ENCODE measurements around the gene RPS3. TPM values are rescaled to one million over a fixed set of nuclear protein-coding genes. Genes with fewer than 3 reads are reported as not detected.
"Not testable (repeated sequence)": the region's sequence is repeated elsewhere in the genome, so short reads cannot be mapped to it uniquely, and the experiment has no call there.

The RPS3 gene
- total RNA-seq, 4 donors from 2014 or later, result 1,039 to 1,811 (median 1,104) TPM

- Histone ChIP-seq H3K27me3 (no peaks in the 10 kb centered on the region), H3K4me1 (peaks cover 10 to 48% of the 10 kb centered on the region in 2 donors), H3K36me3 (no peaks in the 10 kb centered on the region), H3K4me3 (replicated peaks in 1 of 3) (peak within 1 kb of the TSS; percentile 24 to 63 (median 58)), H3K9me3 (no peaks in the 10 kb centered on the region), H3K27ac (peak within 1 kb of the TSS; percentile 66 to 88 (median 78))
- DNase-seq, result peak in 1 of 2 donors; percentile 42
- WGBS, 2 donors, result no CpG with 5 or more reads among the region's 38 CpGs
- TF ChIP-seq POLR2A (IDR thresholded peaks at IDR 0.05) (no peak), CTCF (IDR thresholded peaks at IDR 0.05) (peak in 1 of 6 experiments; percentile 13)
- intact Hi-C loops (cut with DNase I), result no loop called here
These were observed 47.9 kb upstream of the RPS3 start, which contains the start of gene ARRB1 for GRCh38 chr11:75351541-75351790. TSS of gene ARRB1 (minus strand) at chr11:75351661. CDS start at chr11:75351607, 54 bp downstream.

GRCh38 chr11:75351791-75352587, 47.3 kb upstream of the RPS3 start:
- Histone ChIP-seq H3K9me3 (no peaks in the 10 kb centered on the region), H3K4me1 (peaks cover 10 to 44% of the 10 kb centered on the region in 2 donors), H3K27me3 (no peaks in the 10 kb centered on the region), H3K27ac (peak overlapping the region; percentile 12 to 88 (median 40)), H3K4me3 (replicated peaks in 1 of 3) (peak overlapping the region in 2 of 3 donors; percentile 32 to 63), H3K36me3 (no peaks in the 10 kb centered on the region)
- no peak for TF ChIP-seq CTCF (IDR thresholded peaks at IDR 0.05)
- no peak for TF ChIP-seq POLR2A (IDR thresholded peaks at IDR 0.05)
- intact Hi-C loops (cut with DNase I), result no loop called here
- peak; percentile 48 to 49 for DNase-seq
- WGBS, 2 donors, result 7 to 9% methylated on average over 36 to 40 of the region's 64 CpGs

- Histone ChIP-seq H3K4me1 (peaks cover 10 to 37% of the 10 kb centered on the region in 2 donors), H3K4me3 (replicated peaks in 1 of 3) (no peak overlapping the region), H3K36me3 (no peaks in the 10 kb centered on the region), H3K9me3 (no peaks in the 10 kb centered on the region), H3K27ac (peak overlapping the region in 2 of 3 donors; percentile 40 to 88), H3K27me3 (no peaks in the 10 kb centered on the region)
- WGBS, 2 donors, result 55 to 57% methylated on average over 5 of the region's 5 CpGs
- intact Hi-C loops (cut with DNase I), result no loop called here
- no peak for TF ChIP-seq CTCF (IDR thresholded peaks at IDR 0.05)
- no peak for TF ChIP-seq POLR2A (IDR thresholded peaks at IDR 0.05)
- DNase-seq, result no peak
These were observed 46.6 kb upstream of the RPS3 start for GRCh38 chr11:75352588-75353206.

GRCh38 chr11:75355051-75355450, 44.3 kb upstream of the RPS3 start:
- Histone ChIP-seq H3K4me1 (peaks cover 7 to 14% of the 10 kb centered on the region in 2 donors), H3K27me3 (no peaks in the 10 kb centered on the region), H3K4me3 (replicated peaks in 1 of 3) (no peak overlapping the region), H3K36me3 (no peaks in the 10 kb centered on the region), H3K9me3 (no peaks in the 10 kb centered on the region), H3K27ac (no peak overlapping the region)
- TF ChIP-seq CTCF (IDR thresholded peaks at IDR 0.05) (no peak), POLR2A (IDR thresholded peaks at IDR 0.05) (no peak)
- WGBS, 2 donors, result 74 to 77% methylated on average over 10 of the region's 10 CpGs
- intact Hi-C loops (cut with DNase I), result no loop called here
- DNase-seq, result no peak

GRCh38 chr11:75356613-75357012, 42.7 kb upstream of the RPS3 start:
- intact Hi-C loops (cut with DNase I), result no loop called here
- Histone ChIP-seq H3K27me3 (no peaks in the 10 kb centered on the region), H3K4me1 (peaks cover 0 to 3% of the 10 kb centered on the region in 2 donors), H3K4me3 (replicated peaks in 1 of 3) (no peak overlapping the region), H3K9me3 (no peaks in the 10 kb centered on the region), H3K27ac (no peak overlapping the region), H3K36me3 (no peaks in the 10 kb centered on the region)
- 81% methylated on average over 2 of the region's 2 CpGs for WGBS, 2 donors
- TF ChIP-seq CTCF (IDR thresholded peaks at IDR 0.05) (no peak), POLR2A (IDR thresholded peaks at IDR 0.05) (no peak)
- no peak for DNase-seq

- DNase-seq; H3K36me3 ChIP-seq; intact Hi-C loops (cut with DNase I); H3K27ac ChIP-seq; H3K4me3 ChIP-seq (replicated peaks in 1 of 3); H3K4me1 ChIP-seq; H3K9me3 ChIP-seq; H3K27me3 ChIP-seq: not testable (repeated sequence)
- WGBS, 2 donors, result 46 to 82% methylated on average over 3 to 4 of the region's 4 CpGs
These were observed 37.0 kb upstream of the RPS3 start for GRCh38 chr11:75362285-75362684.
